GM21390 (cell line): ENCODE data around the gene CLBA1.

ENCODE experiments used
- ATAC-seq: cut with Tn5 transposase; IDR thresholded peaks from one replicate; pipeline ENCODE4 v1.9.1; 2021; ENCODE audit not compliant: unreplicated experiment

CLBA1 gene

GRCh38 chr14:104968541-104969401 lies 16.8 kb upstream of the CLBA1 start:
- ATAC-seq: no peak

- no peak for ATAC-seq
Measured at GRCh38 chr14:104969741-104970230, 15.8 kb upstream of the CLBA1 start.

GRCh38 chr14:104970231-104971068 lies 15.1 kb upstream of the CLBA1 start:
- ATAC-seq: no peak

GRCh38 chr14:104971447-104972240 lies 13.9 kb upstream of the CLBA1 start:
- no peak for ATAC-seq

GRCh38 chr14:104972301-104973134 lies 13.1 kb upstream of the CLBA1 start:
- ATAC-seq: no peak

GRCh38 chr14:104973135-104973384 lies 12.5 kb upstream of the CLBA1 start:
- no peak for ATAC-seq

GRCh38 chr14:104973385-104974145 lies 12.0 kb upstream of the CLBA1 start:
- no peak for ATAC-seq

- no peak for ATAC-seq
Measured at GRCh38 chr14:104974146-104974541, 11.4 kb upstream of the CLBA1 start.

GRCh38 chr14:104974665-104975390 lies 10.8 kb upstream of the CLBA1 start:
- no peak for ATAC-seq

- ATAC-seq: no peak
Measured at GRCh38 chr14:104975481-104976197, 9.9 kb upstream of the CLBA1 start.

GRCh38 chr14:104976198-104977007 lies 9.2 kb upstream of the CLBA1 start:
- ATAC-seq: no peak

GRCh38 chr14:104977008-104977680 lies 8.4 kb upstream of the CLBA1 start:
- no peak for ATAC-seq

GRCh38 chr14:104977681-104978653 lies 7.6 kb upstream of the CLBA1 start, which contains the start of gene AHNAK2:
Gene AHNAK2 (minus strand): TSS chr14:104978374. CDS start chr14:104978237, 137 bp downstream.
- ATAC-seq: no peak

GRCh38 chr14:104978746-104979691 lies 6.6 kb upstream of the CLBA1 start:
- ATAC-seq: no peak
